ENCODE results near the gene STAC2.

GRCh38 chr17:39223907-39224777 lies 1.6 kb downstream of the STAC2 start:
- TF ChIP-seq, protein P1, sequence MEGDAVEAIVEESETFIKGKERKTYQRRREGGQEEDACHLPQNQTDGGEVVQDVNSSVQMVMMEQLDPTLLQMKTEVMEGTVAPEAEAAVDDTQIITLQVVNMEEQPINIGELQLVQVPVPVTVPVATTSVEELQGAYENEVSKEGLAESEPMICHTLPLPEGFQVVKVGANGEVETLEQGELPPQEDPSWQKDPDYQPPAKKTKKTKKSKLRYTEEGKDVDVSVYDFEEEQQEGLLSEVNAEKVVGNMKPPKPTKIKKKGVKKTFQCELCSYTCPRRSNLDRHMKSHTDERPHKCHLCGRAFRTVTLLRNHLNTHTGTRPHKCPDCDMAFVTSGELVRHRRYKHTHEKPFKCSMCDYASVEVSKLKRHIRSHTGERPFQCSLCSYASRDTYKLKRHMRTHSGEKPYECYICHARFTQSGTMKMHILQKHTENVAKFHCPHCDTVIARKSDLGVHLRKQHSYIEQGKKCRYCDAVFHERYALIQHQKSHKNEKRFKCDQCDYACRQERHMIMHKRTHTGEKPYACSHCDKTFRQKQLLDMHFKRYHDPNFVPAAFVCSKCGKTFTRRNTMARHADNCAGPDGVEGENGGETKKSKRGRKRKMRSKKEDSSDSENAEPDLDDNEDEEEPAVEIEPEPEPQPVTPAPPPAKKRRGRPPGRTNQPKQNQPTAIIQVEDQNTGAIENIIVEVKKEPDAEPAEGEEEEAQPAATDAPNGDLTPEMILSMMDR (IDR thresholded peaks at IDR 0.05): no peak
- no peak for TF ChIP-seq POLR2A (IDR thresholded peaks at IDR 0.05)

All from Peyer's patch (tissue), 4 donors.